ENCODE measurements around the gene NXN.

- TF ChIP-seq, protein P1, sequence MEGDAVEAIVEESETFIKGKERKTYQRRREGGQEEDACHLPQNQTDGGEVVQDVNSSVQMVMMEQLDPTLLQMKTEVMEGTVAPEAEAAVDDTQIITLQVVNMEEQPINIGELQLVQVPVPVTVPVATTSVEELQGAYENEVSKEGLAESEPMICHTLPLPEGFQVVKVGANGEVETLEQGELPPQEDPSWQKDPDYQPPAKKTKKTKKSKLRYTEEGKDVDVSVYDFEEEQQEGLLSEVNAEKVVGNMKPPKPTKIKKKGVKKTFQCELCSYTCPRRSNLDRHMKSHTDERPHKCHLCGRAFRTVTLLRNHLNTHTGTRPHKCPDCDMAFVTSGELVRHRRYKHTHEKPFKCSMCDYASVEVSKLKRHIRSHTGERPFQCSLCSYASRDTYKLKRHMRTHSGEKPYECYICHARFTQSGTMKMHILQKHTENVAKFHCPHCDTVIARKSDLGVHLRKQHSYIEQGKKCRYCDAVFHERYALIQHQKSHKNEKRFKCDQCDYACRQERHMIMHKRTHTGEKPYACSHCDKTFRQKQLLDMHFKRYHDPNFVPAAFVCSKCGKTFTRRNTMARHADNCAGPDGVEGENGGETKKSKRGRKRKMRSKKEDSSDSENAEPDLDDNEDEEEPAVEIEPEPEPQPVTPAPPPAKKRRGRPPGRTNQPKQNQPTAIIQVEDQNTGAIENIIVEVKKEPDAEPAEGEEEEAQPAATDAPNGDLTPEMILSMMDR (conservative IDR thresholded peaks at IDR 0.05; ENCODE audit: low read depth, low read length): no peak
- no peak for TF ChIP-seq EZH2 (IDR thresholded peaks at IDR 0.05; ENCODE audit: borderline replicate concordance, low read depth, low read length, poor library complexity, severe bottlenecking)
Measured at GRCh38 chr17:988561-988960, 9.0 kb upstream of the NXN start.

All from A673 (cell line).